ENCODE results near the gene TAF1. TPM values are rescaled to one million over a fixed set of nuclear protein-coding genes. Genes with fewer than 3 reads are reported as not detected.

TAF1 gene
- total and polyA plus RNA-seq, 9 of the 15 experiments (the other 6 are each of a cell fraction or from before 2014, with no cell fraction given), result 6.4 to 45.1 (median 38.1) TPM

DNA sequence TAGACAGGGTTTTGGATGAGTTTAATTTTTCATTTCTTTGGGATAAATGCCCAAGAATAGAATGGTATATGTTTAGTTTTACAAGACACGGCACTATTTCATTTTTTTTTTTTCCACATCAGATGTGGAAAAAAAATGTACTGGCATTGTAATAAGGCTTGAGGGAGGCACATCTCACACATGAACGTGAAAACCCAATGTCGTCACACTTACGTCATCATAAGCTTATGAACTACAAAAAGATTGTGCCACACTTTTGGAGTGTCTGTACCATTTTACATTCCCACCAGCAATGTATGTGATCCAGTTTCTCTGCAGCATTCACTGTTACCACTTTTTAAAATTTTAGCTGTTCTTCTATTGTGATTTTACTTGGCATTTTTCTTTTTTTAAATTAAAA is 74.2 kb downstream of the TAF1 start:
- POLR2A ChIA-PET, result no interaction called here
- Histone ChIP-seq H4K20me1 (replicated peaks; ENCODE audit: control insufficient read depth, insufficient read depth, low read length) (no peaks in the 10 kb centered on the region), H3K9me1 (ENCODE audit: control insufficient read depth, insufficient read depth, low read length) (no peaks in the 10 kb centered on the region), H3K4me1 (replicated peaks in 1 of 2; ENCODE audit: control insufficient read depth in 2 of 2, insufficient read depth in 2 of 2, low read length in 2 of 2) (peaks cover 6 to 9% of the 10 kb centered on the region in 2 experiments; a peak in 2 of 5 replicates), H2AFZ (ENCODE audit: low read depth, low read length) (no peak overlapping the region), H3K27me3 (ENCODE audit: control insufficient read depth in 2 of 2, insufficient read depth in 2 of 2, low read length in 2 of 2) (no peaks in the 10 kb centered on the region), H3K27ac (ENCODE audit: extremely low read depth, low read depth, low read length) (no peak overlapping the region), H3K4me2 (ENCODE audit: insufficient read depth, low read length) (no peak overlapping the region), H3K9me3 (replicated peaks; ENCODE audit: control insufficient read depth, insufficient read depth, low read depth, low read length) (no peaks in the 10 kb centered on the region), H3K36me3 (ENCODE audit: control insufficient read depth, insufficient read depth, low read length) (peaks cover 39% of the 10 kb centered on the region; the same call in 2 of the 3 replicates), H3K4me3 (no peak overlapping the region), H3K79me2 (ENCODE audit: control insufficient read depth, insufficient read depth, low read length) (no peaks in the 10 kb centered on the region), H3K9ac (ENCODE audit: insufficient read depth in 1 of 2, low read depth in 2 of 2, low read length in 2 of 2) (no peak overlapping the region)
- 93% methylated on average over 4 of the region's 4 CpGs for WGBS (ENCODE audit: insufficient coverage, low coverage, missing lambda C conversion rate)
- no peak for ATAC-seq
- TF ChIP-seq POU5F1 (IDR thresholded peaks at IDR 0.05; ENCODE audit: borderline replicate concordance, low read depth, low read length, partially characterized antibody) (no peak), ZNF57 (CRISPR knock-in tag; IDR thresholded peaks at IDR 0.05) (no peak), CBX8 (IDR thresholded peaks at IDR 0.05; ENCODE audit: borderline replicate concordance, extremely low read depth, low read depth, low read length, poor library complexity, severe bottlenecking) (no peak), MTF1 (CRISPR knock-in tag; IDR thresholded peaks at IDR 0.05; ENCODE audit: borderline replicate concordance) (no peak), SREBF1 (IDR thresholded peaks at IDR 0.05; ENCODE audit: borderline replicate concordance, low read depth, low read length) (no peak), TCF3 (CRISPR knock-in tag; IDR thresholded peaks at IDR 0.05) (no peak), ZNF134 (CRISPR knock-in tag; conservative IDR thresholded peaks at IDR 0.05) (no peak), RBFOX2 (IDR thresholded peaks at IDR 0.05; ENCODE audit: low read depth, low read length) (no peak), ZNF124 (CRISPR knock-in tag; IDR thresholded peaks at IDR 0.05) (no peak), FOS (IDR thresholded peaks at IDR 0.05; ENCODE audit: extremely low read depth, insufficient read length) (no peak), ZNF324 (CRISPR knock-in tag; IDR thresholded peaks at IDR 0.05) (no peak)
- TF ChIP-seq, protein P1, sequence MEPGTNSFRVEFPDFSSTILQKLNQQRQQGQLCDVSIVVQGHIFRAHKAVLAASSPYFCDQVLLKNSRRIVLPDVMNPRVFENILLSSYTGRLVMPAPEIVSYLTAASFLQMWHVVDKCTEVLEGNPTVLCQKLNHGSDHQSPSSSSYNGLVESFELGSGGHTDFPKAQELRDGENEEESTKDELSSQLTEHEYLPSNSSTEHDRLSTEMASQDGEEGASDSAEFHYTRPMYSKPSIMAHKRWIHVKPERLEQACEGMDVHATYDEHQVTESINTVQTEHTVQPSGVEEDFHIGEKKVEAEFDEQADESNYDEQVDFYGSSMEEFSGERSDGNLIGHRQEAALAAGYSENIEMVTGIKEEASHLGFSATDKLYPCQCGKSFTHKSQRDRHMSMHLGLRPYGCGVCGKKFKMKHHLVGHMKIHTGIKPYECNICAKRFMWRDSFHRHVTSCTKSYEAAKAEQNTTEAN (CRISPR knock-in tag; IDR thresholded peaks at IDR 0.05), result no peak
- TF ChIP-seq, protein P2, sequence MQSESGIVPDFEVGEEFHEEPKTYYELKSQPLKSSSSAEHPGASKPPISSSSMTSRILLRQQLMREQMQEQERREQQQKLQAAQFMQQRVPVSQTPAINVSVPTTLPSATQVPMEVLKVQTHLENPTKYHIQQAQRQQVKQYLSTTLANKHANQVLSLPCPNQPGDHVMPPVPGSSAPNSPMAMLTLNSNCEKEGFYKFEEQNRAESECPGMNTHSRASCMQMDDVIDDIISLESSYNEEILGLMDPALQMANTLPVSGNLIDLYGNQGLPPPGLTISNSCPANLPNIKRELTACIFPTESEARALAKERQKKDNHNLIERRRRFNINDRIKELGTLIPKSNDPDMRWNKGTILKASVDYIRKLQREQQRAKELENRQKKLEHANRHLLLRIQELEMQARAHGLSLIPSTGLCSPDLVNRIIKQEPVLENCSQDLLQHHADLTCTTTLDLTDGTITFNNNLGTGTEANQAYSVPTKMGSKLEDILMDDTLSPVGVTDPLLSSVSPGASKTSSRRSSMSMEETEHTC (IDR thresholded peaks at IDR 0.05), result no peak
- TF ChIP-seq, protein P3, sequence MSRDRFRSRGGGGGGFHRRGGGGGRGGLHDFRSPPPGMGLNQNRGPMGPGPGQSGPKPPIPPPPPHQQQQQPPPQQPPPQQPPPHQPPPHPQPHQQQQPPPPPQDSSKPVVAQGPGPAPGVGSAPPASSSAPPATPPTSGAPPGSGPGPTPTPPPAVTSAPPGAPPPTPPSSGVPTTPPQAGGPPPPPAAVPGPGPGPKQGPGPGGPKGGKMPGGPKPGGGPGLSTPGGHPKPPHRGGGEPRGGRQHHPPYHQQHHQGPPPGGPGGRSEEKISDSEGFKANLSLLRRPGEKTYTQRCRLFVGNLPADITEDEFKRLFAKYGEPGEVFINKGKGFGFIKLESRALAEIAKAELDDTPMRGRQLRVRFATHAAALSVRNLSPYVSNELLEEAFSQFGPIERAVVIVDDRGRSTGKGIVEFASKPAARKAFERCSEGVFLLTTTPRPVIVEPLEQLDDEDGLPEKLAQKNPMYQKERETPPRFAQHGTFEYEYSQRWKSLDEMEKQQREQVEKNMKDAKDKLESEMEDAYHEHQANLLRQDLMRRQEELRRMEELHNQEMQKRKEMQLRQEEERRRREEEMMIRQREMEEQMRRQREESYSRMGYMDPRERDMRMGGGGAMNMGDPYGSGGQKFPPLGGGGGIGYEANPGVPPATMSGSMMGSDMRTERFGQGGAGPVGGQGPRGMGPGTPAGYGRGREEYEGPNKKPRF (IDR thresholded peaks at IDR 0.05; ENCODE audit: low read depth, low read length), result no peak
- TF ChIP-seq, protein P4, sequence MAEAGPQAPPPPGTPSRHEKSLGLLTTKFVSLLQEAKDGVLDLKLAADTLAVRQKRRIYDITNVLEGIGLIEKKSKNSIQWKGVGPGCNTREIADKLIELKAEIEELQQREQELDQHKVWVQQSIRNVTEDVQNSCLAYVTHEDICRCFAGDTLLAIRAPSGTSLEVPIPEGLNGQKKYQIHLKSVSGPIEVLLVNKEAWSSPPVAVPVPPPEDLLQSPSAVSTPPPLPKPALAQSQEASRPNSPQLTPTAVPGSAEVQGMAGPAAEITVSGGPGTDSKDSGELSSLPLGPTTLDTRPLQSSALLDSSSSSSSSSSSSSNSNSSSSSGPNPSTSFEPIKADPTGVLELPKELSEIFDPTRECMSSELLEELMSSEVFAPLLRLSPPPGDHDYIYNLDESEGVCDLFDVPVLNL (CRISPR knock-in tag; IDR thresholded peaks at IDR 0.05; ENCODE audit: low read depth), result no peak
- TF ChIP-seq, protein P5, sequence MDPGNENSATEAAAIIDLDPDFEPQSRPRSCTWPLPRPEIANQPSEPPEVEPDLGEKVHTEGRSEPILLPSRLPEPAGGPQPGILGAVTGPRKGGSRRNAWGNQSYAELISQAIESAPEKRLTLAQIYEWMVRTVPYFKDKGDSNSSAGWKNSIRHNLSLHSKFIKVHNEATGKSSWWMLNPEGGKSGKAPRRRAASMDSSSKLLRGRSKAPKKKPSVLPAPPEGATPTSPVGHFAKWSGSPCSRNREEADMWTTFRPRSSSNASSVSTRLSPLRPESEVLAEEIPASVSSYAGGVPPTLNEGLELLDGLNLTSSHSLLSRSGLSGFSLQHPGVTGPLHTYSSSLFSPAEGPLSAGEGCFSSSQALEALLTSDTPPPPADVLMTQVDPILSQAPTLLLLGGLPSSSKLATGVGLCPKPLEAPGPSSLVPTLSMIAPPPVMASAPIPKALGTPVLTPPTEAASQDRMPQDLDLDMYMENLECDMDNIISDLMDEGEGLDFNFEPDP (CRISPR knock-in tag; IDR thresholded peaks at IDR 0.05), result no peak
- no peak for DNase-seq (ENCODE audit: extremely low read depth in 1 of 4, low spot score in 3 of 4)
- intact Hi-C loops (cut with micrococcal nuclease), result no loop called here
- in situ Hi-C loops (cut with MboI), result no loop called here
- FAIRE-seq, result no peak
- CTCF ChIA-PET (ENCODE audit: low intra/inter-chr PET ratio), result no interaction called here
- BruUV-seq (replicated peaks), result no TSS peak

Data from K562 (cell line).